ENCODE measurements around the gene KCNJ6.

GRCh38 chr21:37665230-37666024 lies 250.8 kb downstream of the KCNJ6 start:
- TF ChIP-seq POLR2A (IDR thresholded peaks at IDR 0.05; ENCODE audit: low read depth, low read length) (no peak), POLR2AphosphoS5 (IDR thresholded peaks at IDR 0.05; ENCODE audit: low read depth, low read length) (no peak), TAF1 (IDR thresholded peaks at IDR 0.05; ENCODE audit: low read depth, low read length) (no peak), SPI1 (IDR thresholded peaks at IDR 0.05; ENCODE audit: low read depth, low read length) (no peak)

Data from GM12891 (cell line).